MM.1S (cell line): Measurements from ENCODE around the gene PPARGC1A.

Source experiments
- EZH2 ChIP-seq: fragments of 300-600 bp; sonication (generic); optimal IDR thresholded peaks from 2 replicates; pipeline ENCODE3; 2017; ENCODE audit warnings: low read depth, mild to moderate bottlenecking, antibody characterized with exemption, low read length, mixed read lengths
- EZH2phosphoT487 ChIP-seq: fragments of 300-600 bp; sonication (generic); IDR thresholded peaks from 2 replicates; pipeline ENCODE4 v1.6.1; 2018; ENCODE audit warnings: antibody characterized with exemption, low read length
- TF ChIP-seq, protein P1 (sequence below): fragments of 300-600 bp; sonication (generic); IDR thresholded peaks from 2 replicates; pipeline ENCODE4 v1.5.1; 2016; ENCODE audit warnings: antibody characterized with exemption, low read length, mixed read lengths

- TF ChIP-seq, protein P1, sequence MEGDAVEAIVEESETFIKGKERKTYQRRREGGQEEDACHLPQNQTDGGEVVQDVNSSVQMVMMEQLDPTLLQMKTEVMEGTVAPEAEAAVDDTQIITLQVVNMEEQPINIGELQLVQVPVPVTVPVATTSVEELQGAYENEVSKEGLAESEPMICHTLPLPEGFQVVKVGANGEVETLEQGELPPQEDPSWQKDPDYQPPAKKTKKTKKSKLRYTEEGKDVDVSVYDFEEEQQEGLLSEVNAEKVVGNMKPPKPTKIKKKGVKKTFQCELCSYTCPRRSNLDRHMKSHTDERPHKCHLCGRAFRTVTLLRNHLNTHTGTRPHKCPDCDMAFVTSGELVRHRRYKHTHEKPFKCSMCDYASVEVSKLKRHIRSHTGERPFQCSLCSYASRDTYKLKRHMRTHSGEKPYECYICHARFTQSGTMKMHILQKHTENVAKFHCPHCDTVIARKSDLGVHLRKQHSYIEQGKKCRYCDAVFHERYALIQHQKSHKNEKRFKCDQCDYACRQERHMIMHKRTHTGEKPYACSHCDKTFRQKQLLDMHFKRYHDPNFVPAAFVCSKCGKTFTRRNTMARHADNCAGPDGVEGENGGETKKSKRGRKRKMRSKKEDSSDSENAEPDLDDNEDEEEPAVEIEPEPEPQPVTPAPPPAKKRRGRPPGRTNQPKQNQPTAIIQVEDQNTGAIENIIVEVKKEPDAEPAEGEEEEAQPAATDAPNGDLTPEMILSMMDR: no peak
- no peak for TF ChIP-seq EZH2
- no peak for TF ChIP-seq EZH2phosphoT487
Observed at GRCh38 chr4:23897564-23898109, 7.8 kb upstream of the PPARGC1A start.
